OCI-LY7 (cell line): Measurements from ENCODE around the gene EP400. TPM values are rescaled to one million over a fixed set of nuclear protein-coding genes. Genes with fewer than 3 reads are reported as not detected.

Experiments
- BruUV-seq: library from RNA; stranded (reverse); fragments of 400-500 nt; replicated peaks from 2 replicates; lab custom pipeline; 2021; lab: Mats Ljungman, UMichigan
- CTCF ChIA-PET: fragments of 300-600 bp; sonication (Branson Sonifier 250); formaldehyde crosslinking; loops from one replicate; lab custom pipeline; 2022; ENCODE audit warnings: antibody characterized with exemption; ENCODE audit not compliant: unreplicated experiment; lab: Charles Lee
- POLR2A ChIA-PET: fragments of 300-600 bp; sonication (Branson Sonifier 250); formaldehyde crosslinking; loops from one replicate; lab custom pipeline; 2022; ENCODE audit warnings: antibody characterized with exemption; lab: Charles Lee
- DNase-seq: peaks from one replicate; pipeline ENCODE4 v3.0.0-alpha.2; 2015; ENCODE audit warnings: low spot score
- H2AFZ ChIP-seq: fragments of 200-600 bp; sonication (generic), shearing (Covaris generic); 2 replicates; pipeline ENCODE4 v1.6.1; 2014; ENCODE audit warnings: mild to moderate bottlenecking, antibody characterized with exemption, low read length, moderate library complexity
- H3K27ac ChIP-seq: fragments of 200-600 bp; sonication (generic); 2 replicates; pipeline ENCODE4 v1.5.1; 2014; ENCODE audit warnings: mixed run types, low read depth, mild to moderate bottlenecking, moderate library complexity, low read length, inconsistent platforms; ENCODE audit not compliant: poor library complexity, severe bottlenecking
- H3K36me3 ChIP-seq: fragments of 200-600 bp; sonication (generic); 2 replicates; pipeline ENCODE4 v1.6.1; 2014; ENCODE audit warnings: mild to moderate bottlenecking, antibody characterized with exemption, low read length, moderate library complexity, mixed read lengths; ENCODE audit not compliant: insufficient read depth
- H3K4me1 ChIP-seq: fragments of 200-600 bp; sonication (generic); 2 replicates; pipeline ENCODE4 v1.5.1; 2014; ENCODE audit warnings: mild to moderate bottlenecking, low read length; ENCODE audit not compliant: insufficient read depth, poor library complexity, severe bottlenecking
- H3K4me2 ChIP-seq: fragments of 200-600 bp; sonication (generic); 2 replicates; pipeline ENCODE4 v1.6.1; 2014; ENCODE audit warnings: mild to moderate bottlenecking, low read length
- H3K4me3 ChIP-seq: fragments of 200-600 bp; sonication (generic); 2 replicates; pipeline ENCODE4 v1.5.1; 2014; ENCODE audit warnings: mild to moderate bottlenecking, low read depth, low read length; ENCODE audit not compliant: poor library complexity, severe bottlenecking
- H3K79me2 ChIP-seq: fragments of 200-600 bp; sonication (generic); 2 replicates; pipeline ENCODE4 v1.6.1; 2016; ENCODE audit warnings: low read depth, mild to moderate bottlenecking, low read length, moderate library complexity, mixed read lengths; ENCODE audit not compliant: insufficient read depth
- H3K9me2 ChIP-seq: fragments of 200-600 bp; sonication (generic); 2 replicates; pipeline ENCODE4 v1.6.1; 2016; ENCODE audit warnings: mild to moderate bottlenecking, low read length, mixed read lengths; ENCODE audit not compliant: insufficient read depth
- H3K9me3 ChIP-seq: fragments of 200-600 bp; sonication (generic); 2 replicates; pipeline ENCODE4 v1.6.1; 2014; ENCODE audit warnings: mild to moderate bottlenecking, mixed run types, low read length, mixed read lengths
- H4K20me1 ChIP-seq: fragments of 200-600 bp; sonication (generic); 2 replicates; pipeline ENCODE4 v1.6.1; 2014; ENCODE audit warnings: mild to moderate bottlenecking, antibody characterized with exemption, low read length, moderate library complexity, mixed read lengths; ENCODE audit not compliant: insufficient read depth
- CTCF ChIP-seq: fragments of 200-600 bp; sonication (generic); conservative IDR thresholded peaks from 2 replicates; pipeline ENCODE4 v1.5.1; 2014; ENCODE audit warnings: mild to moderate bottlenecking, antibody characterized with exemption, low read length, moderate library complexity, mixed read lengths
- EZH2phosphoT487 ChIP-seq: fragments of 200-600 bp; sonication (generic); IDR thresholded peaks from 2 replicates; pipeline ENCODE4 v1.6.1; 2018; ENCODE audit warnings: low read depth, borderline replicate concordance, mild to moderate bottlenecking, mixed run types, antibody characterized with exemption, low read length, moderate library complexity, mixed read lengths
- intact Hi-C: fragments of 100-400 bp; cut with micrococcal nuclease; formaldehyde crosslinking; loops from one replicate; pipeline ENCODE4 v1.10.0; 2022; ENCODE audit not compliant: unreplicated experiment
- total RNA-seq, 2 experiments: library from RNA; depleted of rRNA in 1 of 2; stranded (reverse); fragments of >200 nt in 1 of 2; shearing (Covaris generic) in 1 of 2; gene quantifications; 2 replicates each; pipeline ENCODE4 v1.2.3, GENCODE V29; 2014 to 2022

EP400 gene
- total RNA-seq, 2 experiments from 2014 or later = 20.7 to 56.2 TPM

GRCh38 chr12:131916306-131917138 lies 33.2 kb upstream of the EP400 start:
- Histone ChIP-seq H3K9me3 (no peaks in the 10 kb centered on the region), H3K9me2 (no peaks in the 10 kb centered on the region), H3K27ac (no peak overlapping the region), H3K36me3 (no peaks in the 10 kb centered on the region), H3K79me2 (no peaks in the 10 kb centered on the region), H4K20me1 (no peaks in the 10 kb centered on the region; the same call in 1 of the 2 replicates), H3K4me2 (no peak overlapping the region), H3K4me3 (no peak overlapping the region), H2AFZ (no peak overlapping the region), H3K4me1 (no peaks in the 10 kb centered on the region)
- TF ChIP-seq CTCF (no peak), EZH2phosphoT487 (no peak)
- intact Hi-C loops = no loop called here
- BruUV-seq = no TSS peak
- ChIA-PET POLR2A (no interaction called here), CTCF (no interaction called here)
- no peak for DNase-seq

- H3K4me3 ChIP-seq = no peak overlapping the region
- intact Hi-C loops = no loop called here
- H3K4me1 ChIP-seq = no peaks in the 10 kb centered on the region
- no peak for DNase-seq
- H3K27ac ChIP-seq = no peak overlapping the region
- no peak overlapping the region for H2AFZ ChIP-seq
- no peak overlapping the region for H3K4me2 ChIP-seq
- H3K36me3 ChIP-seq = no peaks in the 10 kb centered on the region
- H4K20me1 ChIP-seq = no peaks in the 10 kb centered on the region; the same call in 1 of the 2 replicates
- H3K79me2 ChIP-seq = no peaks in the 10 kb centered on the region
- ChIA-PET POLR2A (no interaction called here), CTCF (no interaction called here)
- no TSS peak for BruUV-seq
- no peaks in the 10 kb centered on the region for H3K9me2 ChIP-seq
- H3K9me3 ChIP-seq = no peaks in the 10 kb centered on the region
- TF ChIP-seq CTCF = no peak
- no peak for TF ChIP-seq EZH2phosphoT487
These were observed 32.5 kb upstream of the EP400 start for GRCh38 chr12:131917139-131917710.
